COR-L47 (cell line): Measurements from ENCODE around the gene SPSB3.
"Not testable (repeated sequence)": the region's sequence is repeated elsewhere in the genome, so short reads cannot be mapped to it uniquely, and the experiment has no call there.

ENCODE experiments used
- DNase-seq: peaks from one replicate; lab custom pipeline; 2025; lab: John Stamatoyannopoulos, UW

SPSB3 gene

DNA sequence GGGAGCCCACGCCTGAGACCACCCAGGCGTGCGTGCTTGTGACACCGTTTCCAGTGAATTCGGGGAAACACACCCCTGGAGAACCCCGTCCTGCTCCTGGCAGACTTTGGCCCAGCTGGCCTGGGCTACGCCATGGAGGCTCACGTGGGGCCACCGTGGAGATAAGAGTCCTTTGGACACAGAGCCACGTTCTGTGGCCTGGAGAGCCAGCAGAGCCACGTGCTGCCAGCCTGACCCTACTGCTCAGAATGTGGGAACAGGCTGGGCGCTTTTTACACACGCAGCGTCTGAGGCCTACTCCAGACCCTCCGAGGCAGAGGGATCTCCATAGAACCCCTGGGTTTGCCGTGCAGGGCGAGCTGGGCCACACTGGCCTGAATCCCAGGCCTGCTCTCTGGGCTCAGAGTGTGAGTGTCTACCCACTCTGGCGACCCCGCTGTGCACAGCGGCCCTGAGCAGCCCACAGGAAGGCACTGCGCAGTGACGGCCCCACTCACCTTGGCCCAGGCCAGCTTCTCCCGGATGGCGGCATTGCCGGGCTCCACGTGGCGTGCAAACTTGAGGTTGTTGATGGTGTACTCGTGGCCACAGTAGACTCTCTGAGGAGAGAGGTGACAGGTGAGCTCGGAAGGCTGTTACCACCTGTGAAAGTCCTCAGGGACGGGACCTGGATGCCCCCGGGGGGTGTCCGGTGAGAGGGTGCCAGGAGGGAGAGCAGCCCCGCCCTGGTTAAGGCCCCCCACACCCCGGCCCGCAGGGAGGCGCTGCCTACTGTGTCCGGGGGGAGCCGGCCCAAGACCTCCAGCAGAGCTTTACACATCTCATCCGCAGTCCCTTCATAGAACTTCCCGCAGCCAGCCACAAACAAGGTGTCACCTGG is 34.3 kb upstream of the SPSB3 start:
- no peak for DNase-seq

DNA sequence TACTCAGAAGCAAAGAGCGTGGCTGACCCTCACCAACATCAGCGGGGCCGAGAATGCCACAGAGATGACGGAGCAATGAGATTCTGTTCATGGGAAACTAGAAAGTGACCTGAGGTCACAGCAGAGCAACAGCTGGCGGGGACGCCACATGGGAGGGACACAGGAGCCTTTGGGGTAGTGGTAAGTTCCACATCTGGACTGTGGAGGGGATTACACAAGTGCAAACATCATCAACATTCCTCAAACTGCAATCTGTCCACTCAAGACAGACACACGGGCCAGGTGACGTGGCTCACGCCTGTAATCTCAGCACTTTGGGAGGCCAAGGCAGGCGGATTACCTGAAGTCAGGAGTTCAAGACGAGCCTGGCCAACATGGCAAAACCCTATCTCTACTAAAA is 33.1 kb upstream of the SPSB3 start:
- DNase-seq: no peak

DNA sequence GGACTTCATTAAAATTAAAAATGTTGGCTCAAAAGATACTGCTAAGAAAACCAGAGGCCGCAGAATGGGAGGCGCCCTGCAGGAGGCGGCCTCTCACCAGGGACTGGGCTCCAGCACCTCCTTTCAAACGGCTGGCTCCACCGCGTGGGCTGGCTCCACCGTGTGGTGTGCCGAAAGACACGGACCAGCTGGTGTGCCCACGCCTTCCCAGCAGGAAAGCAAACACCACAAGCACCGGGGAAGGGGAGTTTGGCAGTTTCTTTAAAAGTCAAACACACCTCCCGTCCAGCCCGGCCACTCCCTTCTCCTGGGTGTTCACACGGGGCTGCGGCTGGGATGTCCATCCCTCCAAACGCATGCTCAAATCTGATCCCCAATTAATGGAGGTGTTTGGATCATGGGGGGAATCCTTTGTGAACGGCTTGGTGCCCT is 30.4 kb upstream of the SPSB3 start:
- DNase-seq: peak; percentile 93

DNA sequence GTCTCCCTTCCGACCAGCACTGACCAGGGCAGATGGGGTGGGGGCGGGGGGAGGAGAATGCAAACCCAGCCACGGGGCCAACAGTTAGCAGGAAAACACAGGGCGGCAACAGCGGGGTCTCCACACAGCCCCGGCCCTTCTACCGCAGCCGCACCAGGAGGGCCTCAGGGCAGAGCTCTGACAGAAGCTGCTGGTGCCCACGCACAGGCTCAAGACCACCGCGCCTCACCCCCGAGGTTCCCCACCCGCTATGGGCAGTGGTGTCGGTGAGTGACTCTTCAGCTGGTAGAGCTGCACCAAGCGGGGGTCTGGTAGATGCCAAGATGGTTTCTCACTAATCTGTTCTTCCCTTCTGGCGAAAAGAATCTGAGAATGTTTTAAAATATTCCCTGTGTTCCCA is 28.2 kb upstream of the SPSB3 start:
- no peak for DNase-seq

- no peak for DNase-seq
Observed at GRCh38 chr16:1810106-1810505, 27.7 kb upstream of the SPSB3 start.

DNA sequence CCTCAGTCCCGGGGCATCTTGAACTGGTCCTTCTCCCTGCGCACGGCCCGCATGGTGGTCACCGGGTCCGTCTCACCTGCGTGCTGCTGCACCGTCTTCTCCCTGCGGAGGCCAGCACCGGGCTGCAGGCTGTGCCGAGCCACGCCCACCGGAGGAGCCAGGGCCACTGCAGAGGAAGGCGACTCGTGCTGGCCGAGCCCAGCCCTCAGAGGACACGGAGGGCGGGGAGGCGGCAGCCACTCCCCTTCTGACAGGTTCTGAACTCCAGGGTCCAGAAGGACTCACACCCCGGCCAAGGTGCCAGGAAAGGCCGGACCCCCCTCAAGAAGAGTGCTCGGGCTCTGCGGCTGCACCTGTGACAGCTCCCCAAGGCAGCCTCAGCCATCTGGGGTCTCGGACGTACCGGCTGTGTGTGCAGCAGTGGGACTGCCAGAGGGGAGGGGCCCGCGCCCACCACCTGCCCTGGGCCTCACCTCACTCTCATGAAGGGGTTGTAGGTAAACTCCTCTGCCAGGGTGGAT is 27.0 kb upstream of the SPSB3 start:
- DNase-seq: no peak

DNA sequence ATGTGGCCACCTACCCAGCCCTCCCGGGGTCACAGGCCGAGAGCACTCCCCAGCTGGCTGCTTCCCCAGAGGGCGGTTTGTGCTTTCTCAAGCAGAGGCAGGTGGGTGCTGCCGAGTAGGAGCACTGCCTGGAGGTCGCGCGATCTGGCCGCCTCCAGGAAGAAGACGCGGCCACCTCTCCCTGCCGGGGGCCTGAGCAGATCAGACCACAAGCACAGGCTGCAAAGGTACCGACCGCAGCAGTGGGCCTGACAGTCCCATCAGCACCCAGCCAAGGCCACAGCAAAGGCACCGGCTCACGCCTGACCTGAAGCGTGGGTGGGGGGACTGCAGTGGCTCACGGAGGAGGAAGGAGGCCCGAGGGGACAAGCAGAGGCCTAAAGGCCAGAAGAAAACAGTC is 26.3 kb upstream of the SPSB3 start:
- DNase-seq: no peak

DNA sequence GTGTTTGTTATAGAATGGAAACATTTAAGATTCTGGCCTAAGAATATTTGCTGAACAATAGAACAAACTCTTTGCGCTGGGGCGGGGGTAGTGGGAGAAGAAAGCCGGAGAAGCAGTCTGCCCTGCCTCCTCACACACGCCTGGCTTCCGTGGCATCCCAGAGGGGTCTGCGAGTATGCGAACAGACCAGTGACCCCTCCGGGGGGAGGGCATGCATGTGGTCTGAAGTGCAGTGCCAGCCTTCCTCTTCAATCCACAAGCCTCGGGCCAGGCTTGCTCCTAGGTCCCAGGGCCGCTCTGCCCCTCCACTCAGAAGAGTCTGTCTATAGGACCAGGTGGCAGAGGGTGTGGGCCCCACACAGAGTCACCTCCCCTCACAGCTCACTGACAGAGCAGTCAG is 25.3 kb upstream of the SPSB3 start:
- DNase-seq: no peak

DNA sequence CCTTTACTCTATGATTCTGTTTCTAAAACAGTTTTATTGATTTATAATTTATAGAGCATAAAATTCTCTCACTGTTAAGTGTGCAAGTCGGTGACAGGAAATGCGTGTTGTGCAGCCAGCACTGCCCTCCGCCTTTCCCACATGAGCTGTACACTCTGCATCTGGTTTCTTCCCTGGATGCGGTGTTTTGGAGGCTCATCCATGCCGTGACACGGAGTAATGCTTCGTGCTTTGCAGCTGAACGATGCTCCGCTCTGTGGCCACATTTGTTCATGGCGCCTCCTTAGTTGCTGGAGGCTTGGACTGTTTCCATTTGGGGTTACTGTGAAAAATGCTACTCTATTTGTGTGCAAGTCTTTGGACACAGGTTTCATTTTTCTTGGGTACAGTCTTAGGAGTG is 18.3 kb upstream of the SPSB3 start:
- no peak for DNase-seq

DNA sequence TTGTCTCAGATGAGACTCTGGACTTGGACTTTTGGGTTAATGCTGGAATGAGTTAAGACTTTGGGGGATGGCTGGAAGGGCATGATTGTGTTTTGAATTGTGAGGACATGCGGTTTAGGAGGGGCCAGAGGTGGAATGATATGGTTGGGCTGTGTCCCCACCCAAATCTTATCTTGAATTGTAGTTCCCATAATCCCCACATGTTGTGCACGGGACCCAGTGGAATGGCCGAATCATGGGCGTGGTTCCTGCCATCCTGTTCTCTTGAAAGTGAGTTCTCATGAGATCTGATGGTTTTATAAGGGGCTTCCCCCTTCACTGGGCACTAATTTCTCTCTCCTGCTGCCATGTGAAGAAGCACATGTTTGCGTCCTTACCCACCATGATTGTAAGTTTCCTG is 16.9 kb upstream of the SPSB3 start:
- not testable (repeated sequence) for DNase-seq

DNA sequence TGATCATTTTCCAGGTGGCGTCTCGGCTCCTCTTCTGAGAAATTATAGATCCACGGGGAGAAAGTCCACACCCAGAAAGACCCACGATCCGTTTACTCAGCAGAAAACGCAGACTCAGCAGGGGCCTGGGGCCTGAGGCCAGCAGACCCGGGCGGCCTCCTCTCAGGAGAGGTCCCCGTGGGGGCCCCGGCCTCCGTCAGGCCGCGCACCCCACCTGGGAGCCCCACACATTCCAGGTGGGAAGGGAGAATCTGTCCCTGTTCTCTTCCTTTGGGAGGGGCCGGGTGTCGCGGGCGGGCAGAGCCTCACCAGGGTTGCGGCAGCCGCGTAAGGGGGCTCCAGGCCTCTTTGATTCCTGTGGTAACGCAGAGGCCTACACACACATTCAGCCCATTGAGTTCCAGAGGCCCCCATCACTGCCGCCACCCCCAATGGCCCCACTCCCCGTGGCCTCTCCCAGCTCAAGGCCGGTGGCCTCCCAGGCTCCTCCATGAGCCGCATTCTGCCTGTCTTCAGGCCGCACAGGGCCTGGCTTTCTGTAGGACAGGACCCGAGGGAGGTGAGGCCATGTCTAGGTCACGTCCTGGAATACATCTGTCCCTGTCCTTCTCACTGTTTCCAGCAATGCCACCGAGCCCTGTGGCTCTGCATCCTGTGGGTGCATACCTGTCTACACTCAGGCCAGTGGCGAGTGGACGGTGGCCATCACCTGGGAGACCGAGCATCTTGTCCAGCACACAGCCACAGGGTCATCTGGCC is 12.7 kb upstream of the SPSB3 start:
- DNase-seq: no peak

DNA sequence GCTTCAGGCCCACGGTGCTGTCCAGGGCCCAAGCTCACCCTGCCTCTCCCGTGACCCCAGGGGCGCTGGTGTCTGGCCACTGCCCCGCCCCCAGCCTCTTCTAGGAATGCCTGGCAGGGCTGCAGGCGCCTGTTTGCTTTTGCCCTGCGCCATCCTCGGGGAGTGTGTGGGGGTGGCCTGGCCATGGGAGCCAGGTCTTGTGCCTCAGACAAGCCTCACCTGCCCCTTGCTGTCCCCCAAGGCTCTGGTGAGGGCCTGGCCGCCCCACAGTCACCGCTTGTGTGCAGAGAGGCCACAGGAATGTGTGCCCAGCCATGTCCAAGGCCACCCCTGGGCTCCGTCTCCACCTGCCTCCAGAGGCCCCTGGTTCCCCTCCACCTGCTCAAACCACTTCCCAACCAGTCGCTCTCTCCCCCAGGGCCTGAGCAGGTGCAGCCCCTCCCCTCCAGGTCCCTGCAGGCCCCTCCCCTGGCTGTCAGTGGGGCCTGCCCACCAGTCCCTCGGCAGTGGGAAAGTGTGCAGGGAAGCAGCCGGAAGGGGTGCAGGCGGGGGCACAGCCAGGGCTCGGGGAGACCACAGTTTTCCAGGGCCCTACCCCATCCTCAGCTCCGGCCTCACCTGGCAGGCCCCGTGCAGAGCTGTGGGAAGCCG is 12.0 kb upstream of the SPSB3 start:
- DNase-seq: no peak

- DNase-seq: no peak
Observed at GRCh38 chr16:1793578-1794220, 11.3 kb upstream of the SPSB3 start, which contains the start of gene IGFALS. Gene IGFALS (minus strand): TSS chr16:1793705. CDS start chr16:1793652, 53 bp downstream.

GRCh38 chr16:1792836-1793577 is 10.6 kb upstream of the SPSB3 start:
- DNase-seq: no peak

DNA sequence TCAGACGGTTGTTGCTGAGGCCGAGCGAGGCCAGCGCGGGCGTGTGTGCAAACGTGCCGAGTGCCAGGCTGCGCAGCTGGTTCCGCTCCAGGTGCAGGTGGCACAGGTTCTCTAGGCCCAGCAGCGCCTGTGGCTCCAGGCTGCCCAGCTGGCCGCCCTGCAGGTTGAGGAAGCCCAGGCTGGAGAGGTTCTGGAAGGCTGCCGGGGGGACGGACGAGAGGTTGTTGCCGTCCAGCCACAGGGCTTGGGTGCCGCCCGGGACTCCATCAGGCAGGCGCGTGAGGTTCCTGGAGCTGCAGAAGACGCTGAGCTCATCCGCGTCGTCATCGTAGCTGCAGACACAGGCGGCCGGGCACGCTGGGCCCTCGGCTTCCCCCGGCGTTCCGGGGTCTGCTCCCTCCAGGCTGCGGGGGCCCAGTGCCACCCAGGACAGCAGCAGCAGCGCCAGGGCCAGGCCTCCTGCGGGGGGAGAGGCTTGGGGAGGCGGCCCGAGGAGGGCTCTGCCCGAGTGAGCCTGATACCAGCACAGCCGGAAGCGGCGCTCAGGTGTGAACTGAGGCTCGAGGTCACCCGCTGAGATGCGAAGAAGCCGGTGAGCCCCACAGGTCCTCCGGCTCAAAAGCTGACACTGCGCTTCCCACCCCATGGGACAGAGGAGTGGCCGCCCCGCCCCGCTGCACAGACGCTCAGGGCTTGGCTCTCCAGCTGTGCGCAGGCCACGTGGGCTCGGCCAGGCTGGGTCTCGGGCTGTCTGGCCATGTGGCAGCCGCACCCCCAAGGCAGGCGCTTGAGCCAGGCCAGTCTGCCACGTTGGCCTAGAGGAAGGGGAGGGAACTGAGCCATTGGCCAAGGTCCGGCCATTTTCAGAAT is 9.8 kb upstream of the SPSB3 start:
- DNase-seq: no peak

DNA sequence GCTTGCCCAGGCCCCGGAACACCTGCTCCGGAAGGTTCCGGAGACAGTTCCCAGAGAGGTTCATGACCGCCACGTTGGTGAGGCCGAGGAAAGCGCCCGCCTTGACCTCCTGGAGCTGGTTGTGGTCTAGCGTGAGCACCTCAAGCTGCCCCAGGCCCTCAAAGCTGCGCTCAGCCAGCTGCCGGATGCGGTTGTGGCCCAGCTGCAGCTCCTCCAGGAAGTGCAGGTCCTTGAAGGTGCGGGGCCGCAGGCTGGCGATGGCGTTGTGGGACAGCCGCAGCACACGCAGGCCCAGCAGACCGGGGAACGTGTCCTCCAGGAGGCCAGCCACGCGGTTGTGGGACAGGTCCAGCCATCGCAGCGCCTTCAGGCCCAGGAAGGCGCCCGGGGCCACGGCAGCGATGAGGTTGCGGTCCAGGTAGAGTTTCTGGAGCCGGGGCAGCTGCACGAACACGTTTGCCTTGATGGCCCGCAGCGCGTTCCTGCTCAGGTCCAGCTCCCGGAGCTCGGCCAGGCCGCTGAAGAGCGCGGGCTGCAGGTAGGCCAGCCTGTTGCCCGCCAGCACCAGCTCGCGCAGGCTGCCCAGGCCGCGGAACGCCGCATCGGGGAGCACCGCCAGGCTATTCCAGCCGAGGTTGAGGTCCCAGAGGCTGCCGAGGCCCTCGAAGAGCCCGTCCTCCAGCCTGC is 9.0 kb upstream of the SPSB3 start:
- no peak for DNase-seq

- DNase-seq: no peak
Observed at GRCh38 chr16:1790611-1791255, 8.4 kb upstream of the SPSB3 start.

- DNase-seq: no peak
Observed at GRCh38 chr16:1790261-1790610, 7.9 kb upstream of the SPSB3 start.

DNA sequence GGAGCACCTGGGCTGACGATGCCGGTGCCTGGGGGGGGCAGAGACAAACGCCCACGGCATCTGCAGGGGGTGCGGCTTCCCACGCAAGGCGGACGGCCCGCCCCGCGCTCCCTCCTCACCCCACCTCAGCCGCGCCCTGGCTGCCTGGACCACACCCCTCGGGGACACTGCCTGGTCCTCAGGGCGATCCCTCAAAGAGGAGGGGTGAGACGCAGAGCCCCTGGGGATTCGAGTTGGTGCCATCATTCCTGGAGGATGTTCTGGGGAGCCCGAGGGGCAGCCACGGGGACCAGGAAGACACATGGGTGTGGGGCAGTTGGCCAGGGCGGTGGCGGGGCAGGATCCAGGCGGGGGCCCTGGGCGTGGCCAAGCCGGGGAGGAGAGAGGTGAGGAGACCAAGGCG is 7.3 kb upstream of the SPSB3 start:
- DNase-seq: no peak
